Trophoblast cell (in vitro differentiated cells and primary cell): ENCODE measurements around the gene MED12L.
A peak's percentile ranks its signal among the peaks of the same experiment; 100 is the strongest.

ENCODE experiments used
- DNase-seq, 2 donors: peaks; one replicate each; pipeline ENCODE4 v3.0.0-alpha.2; 2016
- H2AFZ ChIP-seq: 2 replicates; pipeline ENCODE4 v1.6.1; 2013; ENCODE audit warnings: low read length, moderate library complexity, mild to moderate bottlenecking; ENCODE audit not compliant: insufficient read depth, poor library complexity
- H2AK5ac ChIP-seq: 2 replicates; pipeline ENCODE4 v1.6.1; 2013; ENCODE audit warnings: mild to moderate bottlenecking, low read length
- H2BK120ac ChIP-seq: 2 replicates; pipeline ENCODE4 v1.6.1; 2013; ENCODE audit warnings: low read length, mild to moderate bottlenecking, moderate library complexity; ENCODE audit not compliant: insufficient read depth, poor library complexity
- H2BK12ac ChIP-seq: 2 replicates; pipeline ENCODE4 v1.6.1; 2013; ENCODE audit warnings: mild to moderate bottlenecking, low read length, moderate library complexity
- H2BK5ac ChIP-seq: 2 replicates; pipeline ENCODE4 v1.6.1; 2013; ENCODE audit warnings: low read length, low read depth, moderate library complexity, mild to moderate bottlenecking; ENCODE audit not compliant: poor library complexity
- H3K14ac ChIP-seq: 2 replicates; pipeline ENCODE4 v1.6.1; 2013; ENCODE audit warnings: mild to moderate bottlenecking, low read length
- H3K18ac ChIP-seq: 2 replicates; pipeline ENCODE4 v1.6.1; 2013; ENCODE audit warnings: mild to moderate bottlenecking, low read length
- H3K23ac ChIP-seq: 2 replicates; pipeline ENCODE4 v1.6.1; 2013; ENCODE audit warnings: low read length
- H3K27ac ChIP-seq: 2 replicates; pipeline ENCODE4 v1.5.1; 2013; ENCODE audit warnings: low read depth, mild to moderate bottlenecking, inconsistent platforms, low read length, moderate library complexity
- H3K27me3 ChIP-seq: 2 replicates; pipeline ENCODE4 v1.6.1; 2013; ENCODE audit warnings: inconsistent platforms, mild to moderate bottlenecking, low read length, moderate library complexity; ENCODE audit not compliant: insufficient read depth
- H3K36me3 ChIP-seq, 2 experiments: 1 replicate in 1 of 2; 2 replicates in 1 of 2; pipeline ENCODE4 v1.6.1; 2013; ENCODE audit warnings: low read length in 2 of 2, mild to moderate bottlenecking in 2 of 2, moderate library complexity in 1 of 2; ENCODE audit not compliant: insufficient read depth in 2 of 2, control insufficient read depth in 1 of 2
- H3K4ac ChIP-seq: 2 replicates; pipeline ENCODE4 v1.6.1; 2013; ENCODE audit warnings: low read depth, mild to moderate bottlenecking, low read length, moderate library complexity
- H3K4me1 ChIP-seq, 2 experiments: 1 replicate in 1 of 2; 2 replicates in 1 of 2; pipeline ENCODE4 v1.6.1; 2013; ENCODE audit warnings: low read length in 2 of 2, mild to moderate bottlenecking in 2 of 2, moderate library complexity in 1 of 2; ENCODE audit not compliant: insufficient read depth in 2 of 2, control insufficient read depth in 1 of 2
- H3K4me2 ChIP-seq: 2 replicates; pipeline ENCODE4 v1.6.1; 2013; ENCODE audit warnings: inconsistent platforms, mild to moderate bottlenecking, low read length, moderate library complexity
- H3K4me3 ChIP-seq: 2 replicates; pipeline ENCODE4 v1.5.1; 2013; ENCODE audit warnings: mild to moderate bottlenecking, low read depth, low read length, inconsistent platforms
- H3K79me1 ChIP-seq: one replicate; pipeline ENCODE4 v1.6.1; 2013; ENCODE audit warnings: low read length
- H3K79me2 ChIP-seq: 2 replicates; pipeline ENCODE4 v1.6.1; 2013; ENCODE audit warnings: low read length, mild to moderate bottlenecking; ENCODE audit not compliant: control insufficient read depth, insufficient read depth, poor library complexity
- H3K9ac ChIP-seq: 2 replicates; pipeline ENCODE4 v1.6.1; 2013; ENCODE audit warnings: mild to moderate bottlenecking, low read length
- H3K9me3 ChIP-seq: 2 replicates; pipeline ENCODE4 v1.6.1; 2013; ENCODE audit warnings: low read depth, mild to moderate bottlenecking, control low read depth, inconsistent platforms, low read length; ENCODE audit not compliant: insufficient read depth
- H4K12ac ChIP-seq: 2 replicates; pipeline ENCODE4 v1.6.1; 2013; ENCODE audit warnings: low read depth, mild to moderate bottlenecking, low read length, moderate library complexity
- H4K8ac ChIP-seq: 2 replicates; pipeline ENCODE4 v1.6.1; 2013; ENCODE audit warnings: low read depth, mild to moderate bottlenecking, low read length, moderate library complexity
- H4K91ac ChIP-seq: one replicate; pipeline ENCODE4 v1.6.1; 2013; ENCODE audit warnings: low read depth, mild to moderate bottlenecking, low read length, moderate library complexity
- WGBS: extraction: QIAGEN DNeasy Blood & Tissue Kit; methylation state at CpG from one replicate; pipeline ENCODE4 v1.1.7; 2013; ENCODE audit warnings: missing lambda C conversion rate; ENCODE audit not compliant: insufficient read length, insufficient coverage; ENCODE audit errors: extremely low coverage; 5-methylcytosine and 5-hydroxymethylcytosine counted together

MED12L gene

GRCh38 chr3:151307131-151307530 is 221.7 kb downstream of the MED12L start:
- no peak overlapping the region for H3K18ac ChIP-seq
- no peak overlapping the region for H3K4me3 ChIP-seq
- no peak overlapping the region for H2BK12ac ChIP-seq
- no peak overlapping the region for H3K4ac ChIP-seq
- H3K4me1 ChIP-seq = peaks cover 21 to 25% of the 10 kb centered on the region in 2 experiments
- no peak overlapping the region for H3K4me2 ChIP-seq
- no peaks in the 10 kb centered on the region for H3K9me3 ChIP-seq
- peaks cover 3 to 4% of the 10 kb centered on the region in 2 experiments for H3K36me3 ChIP-seq
- H2BK120ac ChIP-seq = no peak overlapping the region
- no peak overlapping the region for H3K9ac ChIP-seq
- no peak overlapping the region for H2BK5ac ChIP-seq
- H3K79me1 ChIP-seq = peaks cover 16% of the 10 kb centered on the region
- H3K14ac ChIP-seq = no peak overlapping the region
- H4K91ac ChIP-seq = no peak overlapping the region
- H3K27me3 ChIP-seq = no peaks in the 10 kb centered on the region
- H3K23ac ChIP-seq = no peak overlapping the region
- H2AFZ ChIP-seq = no peak overlapping the region
- no peak overlapping the region for H4K12ac ChIP-seq
- H3K79me2 ChIP-seq = peaks cover 7% of the 10 kb centered on the region
- H3K27ac ChIP-seq = no peak overlapping the region
- no peak overlapping the region for H2AK5ac ChIP-seq
- DNase-seq = peak; percentile 11 to 53
- no peak overlapping the region for H4K8ac ChIP-seq

GRCh38 chr3:151307583-151308488 is 222.4 kb downstream of the MED12L start:
- Histone ChIP-seq H3K4me2 (no peak overlapping the region), H2BK5ac (no peak overlapping the region), H2AK5ac (no peak overlapping the region), H3K4me1 (peaks cover 21 to 25% of the 10 kb centered on the region in 2 experiments), H3K14ac (no peak overlapping the region), H3K4ac (no peak overlapping the region), H4K8ac (no peak overlapping the region), H3K4me3 (no peak overlapping the region), H3K36me3 (peaks cover 3 to 4% of the 10 kb centered on the region in 2 experiments), H3K18ac (no peak overlapping the region), H3K9me3 (no peaks in the 10 kb centered on the region), H4K12ac (no peak overlapping the region), H2BK120ac (no peak overlapping the region), H2AFZ (no peak overlapping the region), H3K9ac (no peak overlapping the region), H3K23ac (no peak overlapping the region), H4K91ac (no peak overlapping the region), H3K27me3 (no peaks in the 10 kb centered on the region), H3K79me2 (peaks cover 7% of the 10 kb centered on the region), H2BK12ac (no peak overlapping the region), H3K27ac (no peak overlapping the region), H3K79me1 (peaks cover 16% of the 10 kb centered on the region)
- no CpG with 5 or more reads among the region's 1 CpG for WGBS
- DNase-seq = peak in 1 of 2 donors; percentile 66

- H4K91ac ChIP-seq = no peak overlapping the region
- peak overlapping the region; percentile 61 for H3K18ac ChIP-seq
- no CpG with 5 or more reads among the region's 2 CpGs for WGBS
- no peaks in the 10 kb centered on the region for H3K9me3 ChIP-seq
- H2AK5ac ChIP-seq = no peak overlapping the region
- H3K27me3 ChIP-seq = no peaks in the 10 kb centered on the region
- no peak overlapping the region for H4K8ac ChIP-seq
- H3K79me2 ChIP-seq = peaks cover 7% of the 10 kb centered on the region
- H3K36me3 ChIP-seq = peaks cover 3 to 4% of the 10 kb centered on the region in 2 experiments
- no peak overlapping the region for H2BK120ac ChIP-seq
- H3K14ac ChIP-seq = no peak overlapping the region
- no peak overlapping the region for H3K27ac ChIP-seq
- peak; percentile 57 to 81 for DNase-seq
- no peak overlapping the region for H3K4me2 ChIP-seq
- H2AFZ ChIP-seq = no peak overlapping the region
- H4K12ac ChIP-seq = no peak overlapping the region
- no peak overlapping the region for H3K4me3 ChIP-seq
- no peak overlapping the region for H2BK12ac ChIP-seq
- no peak overlapping the region for H3K9ac ChIP-seq
- peaks cover 17% of the 10 kb centered on the region for H3K79me1 ChIP-seq
- H2BK5ac ChIP-seq = no peak overlapping the region
- no peak overlapping the region for H3K4ac ChIP-seq
- H3K23ac ChIP-seq = no peak overlapping the region
- H3K4me1 ChIP-seq = peaks cover 17 to 24% of the 10 kb centered on the region in 2 experiments
These were observed 224.1 kb downstream of the MED12L start for GRCh38 chr3:151309566-151309965.

- no peak for DNase-seq
- Histone ChIP-seq H3K27ac (no peak overlapping the region), H3K9me3 (no peaks in the 10 kb centered on the region), H3K4me3 (no peak overlapping the region), H3K36me3 (peaks cover 0 to 1% of the 10 kb centered on the region in 2 experiments), H3K4me2 (no peak overlapping the region), H2AFZ (no peak overlapping the region), H3K79me1 (peaks cover 11% of the 10 kb centered on the region), H4K8ac (no peak overlapping the region), H4K12ac (no peak overlapping the region), H3K4me1 (peaks cover 6 to 13% of the 10 kb centered on the region in 2 experiments), H2BK120ac (no peak overlapping the region), H3K18ac (no peak overlapping the region), H3K23ac (no peak overlapping the region), H3K9ac (no peak overlapping the region), H4K91ac (no peak overlapping the region), H3K27me3 (no peaks in the 10 kb centered on the region), H3K4ac (no peak overlapping the region), H3K14ac (no peak overlapping the region), H3K79me2 (peaks cover 2% of the 10 kb centered on the region), H2BK5ac (no peak overlapping the region), H2AK5ac (no peak overlapping the region), H2BK12ac (no peak overlapping the region)
- no CpG with 5 or more reads among the region's 3 CpGs for WGBS
These were observed 227.5 kb downstream of the MED12L start for GRCh38 chr3:151312972-151313371.
